ENCODE results near the gene TFEB. TPM values are rescaled to one million over a fixed set of nuclear protein-coding genes. Genes with fewer than 3 reads are reported as not detected.

The TFEB gene
- total and polyA plus RNA-seq, 8 donors = 7.6 to 37.0 (median 9.8) TPM

GRCh38 chr6:41680182-41680965 is 55.0 kb downstream of the TFEB start:
- DNase-seq (peak in 1 of 4 donors; percentile 30), ATAC-seq (no peak)
- H3K27me3 ChIP-seq = peaks cover 0 to 3% of the 10 kb centered on the region in 2 donors
- H3K4me1 ChIP-seq = peaks cover 11 to 25% of the 10 kb centered on the region in 2 donors
- H3K4me3 ChIP-seq = no peak overlapping the region
- no peak overlapping the region for H3K27ac ChIP-seq
- H3K9me3 ChIP-seq = no peaks in the 10 kb centered on the region
- no peak for TF ChIP-seq CTCF (IDR thresholded peaks at IDR 0.05)
- intact Hi-C loops (cut with DNase I) = loop anchor here (5.0 kb wide), 2 partner anchors 78 to 313 kb away; no protein-coding TSS in a partner anchor
- peaks cover 0 to 16% of the 10 kb centered on the region in 2 donors for H3K36me3 ChIP-seq

- H3K36me3 ChIP-seq = peaks cover 0 to 9% of the 10 kb centered on the region in 2 donors
- peaks cover 0 to 3% of the 10 kb centered on the region in 2 donors for H3K27me3 ChIP-seq
- H3K27ac ChIP-seq = no peak overlapping the region
- DNase-seq = peak in 1 of 4 donors; percentile 23
- H3K9me3 ChIP-seq = no peaks in the 10 kb centered on the region
- H3K4me1 ChIP-seq = peaks cover 11 to 25% of the 10 kb centered on the region in 2 donors
- H3K4me3 ChIP-seq = no peak overlapping the region
- no peak for TF ChIP-seq CTCF (IDR thresholded peaks at IDR 0.05)
- intact Hi-C loops (cut with DNase I) = loop anchor here (5.0 kb wide), 2 partner anchors 77 to 312 kb away; no protein-coding TSS in a partner anchor
- ATAC-seq = no peak
These were observed 55.7 kb downstream of the TFEB start for GRCh38 chr6:41679696-41680095.

- no peak overlapping the region for H3K27ac ChIP-seq
- peaks cover 0 to 3% of the 10 kb centered on the region in 2 donors for H3K27me3 ChIP-seq
- no peaks in the 10 kb centered on the region for H3K9me3 ChIP-seq
- intact Hi-C loops (cut with DNase I) = no loop called here
- H3K4me1 ChIP-seq = peaks cover 11 to 18% of the 10 kb centered on the region in 2 donors
- no peak for ATAC-seq
- no peak for TF ChIP-seq CTCF (IDR thresholded peaks at IDR 0.05)
- H3K36me3 ChIP-seq = no peaks in the 10 kb centered on the region
- peak in 1 of 4 donors; percentile 23 for DNase-seq
- no peak overlapping the region for H3K4me3 ChIP-seq
These were observed 56.8 kb downstream of the TFEB start for GRCh38 chr6:41678511-41679084.

DNA sequence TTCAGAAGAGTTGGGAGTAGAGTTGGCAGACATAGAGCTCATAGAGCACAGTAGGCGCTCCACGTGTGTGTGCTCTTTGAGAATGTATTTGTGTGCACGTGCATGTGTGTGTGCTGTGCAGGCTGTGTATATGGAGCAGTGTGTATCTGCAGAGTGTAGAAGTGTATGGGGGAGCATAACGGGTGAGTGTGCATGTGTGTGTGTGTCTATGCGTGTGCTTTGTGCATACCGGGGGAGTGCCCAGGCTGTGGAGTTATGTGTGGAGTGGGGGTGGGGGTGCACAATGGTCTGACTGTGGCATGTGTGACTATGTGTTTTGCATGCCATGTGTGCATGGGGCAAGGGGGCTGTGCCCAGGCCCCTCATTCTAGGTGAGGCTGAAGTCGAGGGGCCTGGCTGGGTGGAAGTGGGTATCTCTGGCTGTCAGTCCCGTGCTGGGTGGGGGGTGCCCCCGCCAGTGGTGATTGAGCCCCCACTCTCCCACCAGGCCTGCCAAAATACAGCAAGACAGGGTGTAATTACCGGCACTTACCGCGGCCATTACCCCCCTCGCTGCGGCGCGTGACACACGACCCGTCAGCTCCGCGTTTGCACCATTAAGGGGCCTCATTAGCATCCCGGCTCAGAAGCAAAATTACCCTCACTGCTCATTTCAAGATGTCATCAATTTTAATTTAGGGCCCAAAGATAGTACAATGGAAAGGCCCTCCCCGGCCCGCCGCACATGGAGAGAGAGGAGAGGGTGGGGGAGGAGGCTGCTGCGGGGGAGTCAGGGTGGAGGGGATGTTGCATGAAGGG is 58.1 kb downstream of the TFEB start:
- Histone ChIP-seq H3K4me1 (peaks cover 2 to 5% of the 10 kb centered on the region in 2 donors), H3K9me3 (no peaks in the 10 kb centered on the region), H3K27me3 (no peaks in the 10 kb centered on the region), H3K27ac (no peak overlapping the region), H3K4me3 (no peak overlapping the region), H3K36me3 (no peaks in the 10 kb centered on the region)
- intact Hi-C loops (cut with DNase I) = no loop called here
- TF ChIP-seq CTCF (IDR thresholded peaks at IDR 0.05) = no peak
- no peak for ATAC-seq
- peak in 1 of 4 donors; percentile 11 for DNase-seq

All from left lung (tissue), 10 donors.